Left hindlimb (tissue), 1 donor: ENCODE measurements around the gene ZNF280C.
"Not testable (repeated sequence)": the region's sequence is repeated elsewhere in the genome, so short reads cannot be mapped to it uniquely, and the experiment has no call there.

Experiments
- DNase-seq: peaks from one replicate; pipeline ENCODE4 v3.0.0-alpha.2; 2018

The ZNF280C gene

GRCh38 chrX:130260316-130260715 lies 8.4 kb downstream of the ZNF280C start:
- no peak for DNase-seq

GRCh38 chrX:130253916-130254315 lies 14.8 kb downstream of the ZNF280C start:
- DNase-seq: no peak

GRCh38 chrX:130251671-130252070 lies 17.0 kb downstream of the ZNF280C start:
- no peak for DNase-seq

- DNase-seq: no peak
Observed at GRCh38 chrX:130247996-130248395, 20.7 kb downstream of the ZNF280C start.

GRCh38 chrX:130246084-130246483 lies 22.6 kb downstream of the ZNF280C start:
- no peak for DNase-seq

GRCh38 chrX:130245441-130245840 lies 23.3 kb downstream of the ZNF280C start:
- DNase-seq: no peak

GRCh38 chrX:130231184-130231583 lies 37.5 kb downstream of the ZNF280C start:
- not testable (repeated sequence) for DNase-seq

- no peak for DNase-seq
Observed at GRCh38 chrX:130228871-130229270, 39.8 kb downstream of the ZNF280C start.

GRCh38 chrX:130224810-130225209 lies 43.9 kb downstream of the ZNF280C start:
- no peak for DNase-seq

GRCh38 chrX:130216320-130216719 lies 52.4 kb downstream of the ZNF280C start:
- no peak for DNase-seq

GRCh38 chrX:130213376-130213775 lies 55.3 kb downstream of the ZNF280C start:
- DNase-seq: no peak

- no peak for DNase-seq
Observed at GRCh38 chrX:130212371-130212770, 56.3 kb downstream of the ZNF280C start.

GRCh38 chrX:130211415-130212186 lies 57.1 kb downstream of the ZNF280C start:
- no peak for DNase-seq

- no peak for DNase-seq
Observed at GRCh38 chrX:130204647-130205046, 64.1 kb downstream of the ZNF280C start.

- DNase-seq: no peak
Observed at GRCh38 chrX:130197464-130197863, 71.2 kb downstream of the ZNF280C start.

- DNase-seq: no peak
Observed at GRCh38 chrX:130196466-130196865, 72.2 kb downstream of the ZNF280C start.

GRCh38 chrX:130190801-130191200 lies 77.9 kb downstream of the ZNF280C start:
- DNase-seq: no peak

GRCh38 chrX:130186651-130187050 lies 82.0 kb downstream of the ZNF280C start:
- no peak for DNase-seq

- no peak for DNase-seq
Observed at GRCh38 chrX:130184857-130185256, 83.8 kb downstream of the ZNF280C start.

- DNase-seq: no peak
Observed at GRCh38 chrX:130184168-130184567, 84.5 kb downstream of the ZNF280C start.

- DNase-seq: no peak
Observed at GRCh38 chrX:130179579-130180215, 89.0 kb downstream of the ZNF280C start.

- DNase-seq: no peak
Observed at GRCh38 chrX:130179170-130179569, 89.5 kb downstream of the ZNF280C start.

GRCh38 chrX:130176942-130177341 lies 91.8 kb downstream of the ZNF280C start:
- DNase-seq: no peak

- DNase-seq: no peak
Observed at GRCh38 chrX:130176354-130176776, 92.3 kb downstream of the ZNF280C start.

- DNase-seq: no peak
Observed at GRCh38 chrX:130174937-130175336, 93.8 kb downstream of the ZNF280C start.
